ENCODE measurements around the gene RALBP1. TPM values are rescaled to one million over a fixed set of nuclear protein-coding genes. Genes with fewer than 3 reads are reported as not detected.

RALBP1 gene
- total RNA-seq, 2 donors from 2014 or later = 22.1 to 29.6 TPM

GRCh38 chr18:9516437-9517064 lies 41.2 kb downstream of the RALBP1 start:
- intact Hi-C loops (cut with DNase I) = no loop called here
- no peaks in the 10 kb centered on the region for H3K36me3 ChIP-seq (replicated peaks in 1 of 2; ENCODE audit: insufficient read depth in 1 of 2, low read depth in 2 of 2)
- 69% methylated on average over 4 of the region's 4 CpGs for WGBS, 2 donors
- TF ChIP-seq, protein P1, sequence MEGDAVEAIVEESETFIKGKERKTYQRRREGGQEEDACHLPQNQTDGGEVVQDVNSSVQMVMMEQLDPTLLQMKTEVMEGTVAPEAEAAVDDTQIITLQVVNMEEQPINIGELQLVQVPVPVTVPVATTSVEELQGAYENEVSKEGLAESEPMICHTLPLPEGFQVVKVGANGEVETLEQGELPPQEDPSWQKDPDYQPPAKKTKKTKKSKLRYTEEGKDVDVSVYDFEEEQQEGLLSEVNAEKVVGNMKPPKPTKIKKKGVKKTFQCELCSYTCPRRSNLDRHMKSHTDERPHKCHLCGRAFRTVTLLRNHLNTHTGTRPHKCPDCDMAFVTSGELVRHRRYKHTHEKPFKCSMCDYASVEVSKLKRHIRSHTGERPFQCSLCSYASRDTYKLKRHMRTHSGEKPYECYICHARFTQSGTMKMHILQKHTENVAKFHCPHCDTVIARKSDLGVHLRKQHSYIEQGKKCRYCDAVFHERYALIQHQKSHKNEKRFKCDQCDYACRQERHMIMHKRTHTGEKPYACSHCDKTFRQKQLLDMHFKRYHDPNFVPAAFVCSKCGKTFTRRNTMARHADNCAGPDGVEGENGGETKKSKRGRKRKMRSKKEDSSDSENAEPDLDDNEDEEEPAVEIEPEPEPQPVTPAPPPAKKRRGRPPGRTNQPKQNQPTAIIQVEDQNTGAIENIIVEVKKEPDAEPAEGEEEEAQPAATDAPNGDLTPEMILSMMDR (IDR thresholded peaks at IDR 0.05) = peak; percentile 43 to 78 (median 72)
- no peak for TF ChIP-seq POLR2A (IDR thresholded peaks at IDR 0.05)
- no peak overlapping the region for H3K27ac ChIP-seq
- no peaks in the 10 kb centered on the region for H3K27me3 ChIP-seq
- no peaks in the 10 kb centered on the region for H3K9me3 ChIP-seq
- H3K4me1 ChIP-seq = no peaks in the 10 kb centered on the region
- ATAC-seq (peak; percentile 47), DNase-seq (peak in 2 of 4 donors; percentile 20 to 23)
- no peak overlapping the region for H3K4me3 ChIP-seq

GRCh38 chr18:9517869-9518268 lies 42.6 kb downstream of the RALBP1 start:
- no peaks in the 10 kb centered on the region for H3K9me3 ChIP-seq
- no peak overlapping the region for H3K4me3 ChIP-seq
- 84 to 87% methylated on average over 6 of the region's 6 CpGs for WGBS, 2 donors
- ATAC-seq (no peak), DNase-seq (no peak)
- H3K27me3 ChIP-seq = no peaks in the 10 kb centered on the region
- TF ChIP-seq, protein P1 (IDR thresholded peaks at IDR 0.05) = no peak
- no peak for TF ChIP-seq POLR2A (IDR thresholded peaks at IDR 0.05)
- H3K4me1 ChIP-seq = no peaks in the 10 kb centered on the region
- intact Hi-C loops (cut with DNase I) = no loop called here
- no peaks in the 10 kb centered on the region for H3K36me3 ChIP-seq (replicated peaks in 1 of 2; ENCODE audit: insufficient read depth in 1 of 2, low read depth in 2 of 2)
- no peak overlapping the region for H3K27ac ChIP-seq

GRCh38 chr18:9519399-9519798 lies 44.1 kb downstream of the RALBP1 start:
- no peaks in the 10 kb centered on the region for H3K4me1 ChIP-seq
- ATAC-seq (no peak), DNase-seq (no peak)
- H3K9me3 ChIP-seq = no peaks in the 10 kb centered on the region
- intact Hi-C loops (cut with DNase I) = no loop called here
- H3K27ac ChIP-seq = no peak overlapping the region
- no peaks in the 10 kb centered on the region for H3K36me3 ChIP-seq (replicated peaks in 1 of 2; ENCODE audit: insufficient read depth in 1 of 2, low read depth in 2 of 2)
- no peak overlapping the region for H3K4me3 ChIP-seq
- 82 to 92% methylated on average over 1 of the region's 1 CpG for WGBS, 2 donors
- TF ChIP-seq POLR2A (IDR thresholded peaks at IDR 0.05) = no peak
- TF ChIP-seq, protein P1 (IDR thresholded peaks at IDR 0.05) = no peak
- no peaks in the 10 kb centered on the region for H3K27me3 ChIP-seq

DNA sequence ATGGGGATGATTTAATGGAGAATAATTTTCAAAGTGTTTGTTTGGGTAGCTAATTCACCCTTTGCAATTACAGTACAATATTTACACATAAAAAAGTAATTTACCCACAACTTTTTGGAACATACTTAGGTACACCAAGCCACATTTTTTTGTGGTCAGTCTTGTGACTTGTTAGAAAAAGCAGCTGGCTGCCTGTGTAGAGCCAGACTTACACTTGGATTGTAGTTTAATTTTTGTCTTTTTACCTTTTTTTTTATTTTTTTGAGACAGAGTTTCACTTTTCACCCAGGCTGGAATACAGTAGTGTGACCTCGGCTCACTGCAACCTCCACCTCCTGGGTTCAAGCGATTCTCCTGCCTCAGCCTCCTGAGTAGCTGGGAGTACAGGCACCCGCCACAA lies 45.4 kb downstream of the RALBP1 start:
- Histone ChIP-seq H3K36me3 (replicated peaks in 1 of 2; ENCODE audit: insufficient read depth in 1 of 2, low read depth in 2 of 2) (peaks cover 0 to 4% of the 10 kb centered on the region in 2 donors), H3K27ac (no peak overlapping the region), H3K27me3 (no peaks in the 10 kb centered on the region), H3K4me1 (no peaks in the 10 kb centered on the region), H3K4me3 (no peak overlapping the region), H3K9me3 (no peaks in the 10 kb centered on the region)
- WGBS, 2 donors = 94 to 98% methylated on average over 3 of the region's 3 CpGs
- TF ChIP-seq, protein P1 (IDR thresholded peaks at IDR 0.05) = no peak
- no peak for TF ChIP-seq POLR2A (IDR thresholded peaks at IDR 0.05)
- ATAC-seq (no peak), DNase-seq (no peak)
- intact Hi-C loops (cut with DNase I) = no loop called here

DNA sequence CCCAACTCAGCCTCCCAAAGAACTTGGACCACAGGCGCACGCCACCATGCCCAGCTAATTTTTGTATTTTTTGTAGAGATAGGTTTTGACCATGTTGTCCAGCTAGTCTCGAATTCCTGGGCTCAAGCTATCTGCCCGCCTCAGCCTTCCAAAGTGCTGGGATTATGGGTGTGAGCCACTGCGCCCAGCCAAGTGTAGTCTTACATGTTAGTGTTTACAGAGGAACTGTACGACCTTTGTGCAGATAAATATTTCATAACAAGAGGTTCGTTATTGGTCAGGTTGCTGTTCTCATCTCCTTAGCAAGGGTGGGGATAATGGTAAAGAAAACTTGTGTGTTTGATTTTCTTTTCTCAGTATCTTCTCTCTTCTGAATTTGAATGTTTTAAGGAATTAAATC lies 46.5 kb downstream of the RALBP1 start:
- no peak for ATAC-seq
- intact Hi-C loops (cut with DNase I) = no loop called here
- DNase-seq = no peak

More for the DNA sequence above, 46.5 kb downstream of the RALBP1 start:
- WGBS, 2 donors = 84 to 95% methylated on average over 7 of the region's 7 CpGs
- no peaks in the 10 kb centered on the region for H3K27me3 ChIP-seq
- no peak overlapping the region for H3K27ac ChIP-seq
- H3K36me3 ChIP-seq (replicated peaks in 1 of 2; ENCODE audit: insufficient read depth in 1 of 2, low read depth in 2 of 2) = peaks cover 0 to 4% of the 10 kb centered on the region in 2 donors
- TF ChIP-seq POLR2A (IDR thresholded peaks at IDR 0.05) = no peak
- TF ChIP-seq, protein P1 (IDR thresholded peaks at IDR 0.05) = no peak
- no peak overlapping the region for H3K4me3 ChIP-seq
- no peaks in the 10 kb centered on the region for H3K4me1 ChIP-seq
- no peaks in the 10 kb centered on the region for H3K9me3 ChIP-seq

Measured in body of pancreas (tissue), 4 donors.